Retina (tissue), 1 donor: ENCODE data around the gene PRKACA.
"Not testable (repeated sequence)": the region's sequence is repeated elsewhere in the genome, so short reads cannot be mapped to it uniquely, and the experiment has no call there.

Source experiments
- DNase-seq: peaks from one replicate; pipeline ENCODE4 v3.0.0-alpha.2; 2016

The PRKACA gene

DNA sequence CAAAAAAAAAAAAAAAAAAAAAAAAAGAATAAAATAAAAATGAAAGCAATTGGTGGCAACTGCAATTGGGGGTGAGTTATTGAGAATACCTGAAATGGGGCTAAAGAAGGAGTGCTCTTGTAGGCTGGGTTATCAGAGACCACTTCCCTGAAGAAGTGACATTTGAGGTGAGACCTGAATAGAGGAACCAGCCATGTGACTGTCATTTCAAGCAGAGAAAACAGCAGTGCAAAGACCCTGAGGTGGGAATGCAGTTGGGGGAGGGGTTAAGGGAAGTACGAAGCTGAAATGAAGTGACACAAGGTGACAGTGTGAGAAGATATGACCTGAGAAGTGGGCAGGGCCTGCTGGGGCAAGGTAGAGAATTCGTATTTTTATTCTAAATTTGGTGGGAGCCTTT, 51.4 kb downstream of the PRKACA start:
- no peak for DNase-seq

DNA sequence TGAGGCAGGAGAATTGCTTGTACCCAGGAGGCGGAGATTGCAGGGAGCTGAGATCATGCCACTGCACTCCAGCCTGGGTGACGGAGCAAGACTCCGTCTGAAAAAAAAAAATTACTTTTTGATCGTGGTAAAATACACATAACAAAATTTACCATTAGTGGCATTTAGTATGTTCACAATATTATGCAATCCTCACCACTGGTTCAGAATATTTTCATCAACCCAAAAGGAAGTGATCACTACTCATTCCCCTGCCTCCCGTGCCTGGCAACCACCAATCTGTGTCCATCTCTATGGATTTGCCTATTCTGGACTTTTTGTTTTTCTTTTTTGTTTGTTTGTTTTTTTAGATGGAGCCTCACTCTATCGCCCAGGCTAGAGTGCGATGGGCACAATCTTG, 54.5 kb downstream of the PRKACA start:
- no peak for DNase-seq

DNA sequence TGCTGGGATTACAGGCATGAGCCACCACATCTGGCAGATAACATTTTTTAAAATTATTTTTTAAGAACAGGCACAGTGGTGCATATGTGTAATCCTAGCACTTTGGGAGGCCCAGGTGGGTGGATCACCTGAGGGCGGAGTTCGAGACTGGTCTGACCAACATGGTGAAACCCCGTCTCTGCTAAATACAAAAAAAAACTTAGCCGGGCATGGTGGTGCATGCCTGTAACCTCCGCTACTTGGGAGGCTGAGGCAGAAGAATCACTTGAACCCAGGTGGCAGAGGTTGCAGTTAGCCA, 55.1 kb downstream of the PRKACA start:
- DNase-seq, result no peak

DNA sequence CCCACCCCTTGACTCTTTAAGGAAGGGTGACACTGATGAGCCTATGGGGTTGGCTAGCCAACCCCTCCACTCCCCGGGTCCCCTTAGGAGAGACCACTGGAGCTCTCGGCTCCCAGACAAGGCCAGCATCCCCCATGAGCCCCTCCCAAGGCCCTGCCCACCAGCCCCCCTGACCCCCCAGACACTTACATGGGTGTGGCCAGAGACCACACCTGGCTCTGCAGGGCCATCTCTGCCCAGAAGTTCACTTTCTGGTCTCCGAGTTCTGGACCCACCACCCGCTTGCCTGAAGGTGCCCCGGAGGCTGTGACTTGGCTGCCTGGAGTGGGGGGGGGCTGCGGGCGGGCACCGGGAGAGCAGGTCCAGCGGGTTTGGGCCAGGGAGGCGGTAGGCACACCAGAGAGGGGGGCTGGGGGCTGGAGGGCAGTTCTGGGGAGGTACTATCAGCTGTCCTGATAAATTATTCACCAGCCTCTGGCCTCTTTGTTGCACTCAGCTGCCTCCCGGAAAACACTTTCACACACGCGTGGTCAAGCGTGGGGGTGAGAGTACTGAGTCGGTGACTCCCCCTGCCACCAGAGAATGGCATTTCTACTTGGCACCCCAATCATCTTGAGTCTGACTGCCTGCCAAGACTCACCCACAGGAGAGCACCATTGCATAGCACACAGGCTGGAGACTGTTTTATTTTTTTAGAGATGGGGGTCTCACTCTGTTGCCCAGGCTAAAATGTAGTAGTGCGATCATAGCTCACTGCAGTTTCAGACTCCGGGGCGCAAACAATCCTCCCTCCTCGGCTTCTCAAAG, 55.6 kb downstream of the PRKACA start, which contains the start of gene PALM3:
PALM3 (minus strand) TSS at position 326 of the 807 bp plus-strand sequence; CDS start at position 230, 96 bp downstream.
- no peak for DNase-seq

- DNase-seq, result no peak
Measured at GRCh38 chr19:14061081-14061749, 56.3 kb downstream of the PRKACA start.

DNA sequence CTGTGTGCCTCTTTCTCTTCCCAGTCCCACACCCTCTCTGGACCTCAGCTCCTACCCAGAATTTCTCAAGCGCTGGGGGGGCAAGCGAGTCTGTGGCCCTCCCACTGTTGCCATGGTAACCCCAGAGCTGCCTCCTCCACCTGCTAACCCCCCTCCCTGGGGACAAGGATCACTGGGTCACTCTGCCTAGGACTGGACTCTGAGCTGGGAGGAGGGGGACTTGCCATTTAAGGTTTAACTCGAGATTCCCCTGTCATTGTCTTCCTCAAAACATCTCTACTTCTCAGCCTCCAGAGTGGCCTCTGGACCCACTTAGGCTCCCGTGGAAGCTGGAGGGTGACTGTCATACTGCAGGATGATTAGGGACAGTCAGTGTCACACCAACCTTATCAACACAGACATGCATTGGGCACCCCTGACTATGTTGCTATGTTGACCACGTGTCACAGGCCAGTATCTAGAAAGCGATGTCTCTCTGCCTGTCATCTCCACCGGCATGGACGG, 57.9 kb downstream of the PRKACA start:
- DNase-seq, result no peak

DNA sequence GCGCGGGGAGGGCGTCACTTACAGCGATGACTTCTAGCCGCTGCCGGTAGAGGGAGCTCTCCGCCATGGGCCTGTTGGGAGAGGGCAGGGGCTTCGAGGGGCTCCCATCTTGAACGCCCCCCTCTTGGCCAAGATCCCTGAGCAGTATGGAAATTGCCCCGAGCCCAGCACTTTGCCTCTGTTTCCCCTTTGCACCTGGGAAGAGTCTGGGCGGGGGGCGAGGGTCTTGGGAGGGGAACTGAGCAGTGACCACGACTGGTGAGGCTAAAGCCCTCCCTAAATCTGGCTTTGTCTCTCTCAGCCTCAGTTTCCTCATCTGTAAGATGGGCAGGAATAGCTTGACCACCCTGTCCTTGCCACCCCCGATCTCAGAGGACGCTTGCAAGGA, 58.5 kb downstream of the PRKACA start:
- no peak for DNase-seq

- no peak for DNase-seq
Measured at GRCh38 chr19:14058182-14059092, 59.1 kb downstream of the PRKACA start.

DNA sequence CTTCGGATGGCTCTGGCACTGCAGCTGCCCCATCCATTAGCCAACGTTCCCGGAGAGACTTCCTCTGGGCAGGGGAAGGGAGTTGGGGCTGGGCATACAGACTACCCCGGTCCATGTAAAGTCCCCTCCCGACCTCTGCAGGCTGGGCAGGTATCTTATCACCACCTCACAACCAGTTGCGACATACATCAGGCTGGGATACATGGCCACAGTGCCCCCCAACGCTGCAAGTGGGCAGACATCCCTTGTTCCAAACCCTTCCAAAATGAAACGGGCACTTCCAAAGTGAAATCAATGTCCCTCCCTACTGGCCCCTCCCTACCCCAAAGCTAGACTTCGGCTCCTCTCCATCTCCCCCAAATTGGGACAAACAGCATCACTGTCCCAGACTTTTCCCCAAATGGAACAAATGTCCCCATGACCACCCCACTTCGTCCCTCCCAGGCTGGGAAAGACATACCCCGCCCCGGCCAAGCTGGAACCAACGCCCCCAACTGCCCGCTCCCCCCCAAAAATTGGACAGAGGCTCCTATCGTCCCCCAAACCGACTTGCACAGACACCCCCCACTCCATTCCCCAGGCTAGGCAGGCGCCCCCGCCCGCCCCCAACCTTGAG, 60.7 kb downstream of the PRKACA start:
- no peak for DNase-seq

DNA sequence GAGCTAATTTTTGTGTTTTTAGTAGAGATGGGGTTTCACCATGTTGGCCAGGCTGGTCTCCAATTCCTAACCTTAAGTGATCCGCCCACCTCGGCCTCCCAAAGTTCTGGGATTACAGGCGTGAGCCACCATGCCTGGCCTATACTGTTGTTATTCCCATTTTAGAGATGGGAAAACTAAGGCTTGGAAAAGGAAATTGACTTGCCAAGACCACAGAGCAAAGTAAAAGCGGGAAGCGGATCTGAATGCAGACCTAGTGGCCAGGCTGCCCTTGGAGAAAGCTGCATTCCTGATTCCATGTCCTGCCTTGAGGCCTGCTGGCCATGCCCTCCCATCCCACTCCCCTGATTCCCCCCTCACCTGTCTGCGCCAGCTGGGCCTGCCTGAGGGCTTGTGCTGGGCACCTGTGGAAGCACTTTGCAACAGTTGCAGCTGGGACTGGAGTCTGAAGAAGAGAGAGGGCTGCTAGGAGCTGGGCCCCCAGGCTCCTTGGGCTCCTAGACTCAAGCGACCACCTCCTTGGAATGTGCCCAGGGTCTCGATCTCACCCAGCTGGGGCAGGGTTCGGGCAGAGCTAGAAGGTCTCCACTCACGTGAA, 61.4 kb downstream of the PRKACA start:
- no peak for DNase-seq

DNA sequence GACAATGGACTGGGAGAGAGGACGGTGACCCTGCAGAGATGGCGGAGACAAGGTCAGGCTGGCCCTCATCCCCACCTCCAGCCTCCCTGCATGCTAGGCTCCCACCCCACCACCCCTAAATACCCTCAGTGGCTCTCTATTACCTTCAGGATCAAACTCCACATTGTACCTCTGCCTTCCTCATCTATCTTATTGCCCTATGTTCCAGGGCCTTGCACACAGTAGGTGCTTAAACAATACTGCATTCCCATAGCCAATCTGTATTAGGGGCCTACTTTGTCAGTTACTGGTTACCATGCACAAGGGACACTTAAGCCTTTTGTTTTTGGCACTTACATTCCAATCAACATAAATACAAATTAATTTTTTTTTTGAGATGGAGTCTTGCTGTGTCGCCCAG, 62.2 kb downstream of the PRKACA start:
- no peak for DNase-seq

GRCh38 chr19:14054721-14055120, 62.8 kb downstream of the PRKACA start:
- DNase-seq, result no peak

DNA sequence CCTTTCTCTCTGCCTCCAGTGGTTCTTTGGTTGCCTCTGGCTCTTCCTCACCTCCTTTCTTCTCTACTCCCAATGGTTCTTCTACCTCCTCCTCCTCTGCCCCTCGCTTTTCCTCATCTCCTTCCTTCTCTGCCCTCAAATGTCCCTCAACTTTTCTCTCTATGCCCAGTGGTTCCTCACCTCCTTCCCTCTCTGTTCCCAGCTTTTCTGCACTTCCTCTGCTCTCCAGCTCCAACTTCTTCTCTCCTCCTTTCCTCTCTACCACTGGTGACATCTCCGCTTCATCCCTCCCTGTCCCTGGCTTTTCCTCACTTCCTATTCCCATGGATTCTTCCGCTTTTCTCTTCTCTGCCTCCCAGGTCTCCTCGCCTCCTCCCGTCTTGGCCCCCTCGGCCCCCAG, 63.5 kb downstream of the PRKACA start:
- no peak for DNase-seq

DNA sequence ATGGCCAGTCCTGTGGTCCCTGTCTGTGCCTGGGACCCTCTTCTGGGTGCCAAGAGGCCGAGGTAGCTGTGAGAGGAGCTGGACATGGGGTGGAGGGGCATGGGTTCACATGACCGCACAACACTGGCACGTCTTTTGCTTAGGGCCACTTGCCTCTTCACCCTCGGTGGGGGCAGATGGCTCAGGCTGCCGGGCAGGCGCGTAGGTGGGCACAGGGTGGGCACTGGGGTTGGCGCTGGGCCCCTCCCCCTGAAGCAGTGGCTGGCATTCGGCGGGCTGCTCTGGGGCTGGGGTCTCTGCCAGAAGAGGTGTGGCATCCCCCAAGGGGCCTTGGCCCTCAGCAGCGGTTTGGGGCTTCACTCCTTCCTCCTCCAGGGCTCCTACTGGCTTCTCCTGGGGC, 64.1 kb downstream of the PRKACA start:
- no peak for DNase-seq

DNA sequence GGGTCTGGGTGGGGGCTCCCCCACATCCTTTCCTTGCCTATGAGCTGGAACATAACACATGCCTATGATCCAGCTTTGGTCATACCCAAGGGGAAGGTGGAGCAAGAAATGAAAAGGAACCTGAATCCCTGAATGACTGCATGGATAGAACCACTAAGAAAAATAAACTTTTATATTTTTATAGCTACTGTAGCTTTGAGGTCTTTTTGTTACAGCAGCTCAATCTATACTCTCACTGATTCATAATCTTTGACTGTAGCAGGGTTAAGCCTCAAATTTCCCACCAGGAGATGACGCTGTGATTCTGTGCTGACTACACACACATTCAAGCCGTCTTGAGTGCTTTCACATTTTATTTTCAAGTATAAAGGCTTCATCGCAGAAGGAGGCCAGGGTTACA, 64.5 kb downstream of the PRKACA start:
- DNase-seq, result no peak

DNA sequence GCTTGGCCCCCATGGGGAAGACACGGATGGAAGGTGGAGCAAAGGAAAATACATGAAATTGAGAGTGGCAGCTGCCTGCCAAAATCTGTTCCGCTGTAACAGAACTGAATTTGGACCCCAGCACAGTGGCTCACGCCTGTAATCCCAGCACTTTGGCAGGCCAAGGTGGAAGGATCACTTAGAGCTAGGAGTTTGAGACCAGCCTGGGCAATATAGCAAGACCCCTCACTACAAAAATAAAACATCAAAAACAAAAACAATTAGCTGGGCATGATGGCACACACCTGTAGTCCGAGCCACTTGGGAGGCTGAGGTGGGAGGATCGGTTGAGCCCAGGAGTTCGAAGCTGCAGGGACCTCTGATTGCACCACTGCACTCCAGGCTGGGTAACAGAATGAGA, 65.1 kb downstream of the PRKACA start:
- no peak for DNase-seq

DNA sequence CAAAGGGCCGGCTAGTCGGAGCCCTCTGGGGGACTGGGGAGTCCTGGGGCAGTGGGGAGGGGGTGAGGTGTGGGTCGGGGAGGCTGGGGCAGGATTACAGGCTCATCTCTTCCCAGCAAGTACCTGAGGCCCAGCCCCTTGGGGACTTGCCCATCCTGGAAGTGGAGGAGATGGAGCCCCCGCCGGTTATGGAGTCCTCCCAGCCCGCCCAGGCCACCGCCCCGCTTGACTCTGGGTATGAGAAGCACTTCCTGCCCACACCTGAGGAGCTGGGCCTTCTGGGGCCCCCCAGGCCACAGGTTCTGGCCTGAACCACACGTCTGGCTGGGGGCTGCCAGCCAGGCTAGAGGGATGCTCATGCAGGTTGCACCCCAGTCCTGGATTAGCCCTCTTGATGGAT, 65.6 kb downstream of the PRKACA start:
- DNase-seq, result no peak

DNA sequence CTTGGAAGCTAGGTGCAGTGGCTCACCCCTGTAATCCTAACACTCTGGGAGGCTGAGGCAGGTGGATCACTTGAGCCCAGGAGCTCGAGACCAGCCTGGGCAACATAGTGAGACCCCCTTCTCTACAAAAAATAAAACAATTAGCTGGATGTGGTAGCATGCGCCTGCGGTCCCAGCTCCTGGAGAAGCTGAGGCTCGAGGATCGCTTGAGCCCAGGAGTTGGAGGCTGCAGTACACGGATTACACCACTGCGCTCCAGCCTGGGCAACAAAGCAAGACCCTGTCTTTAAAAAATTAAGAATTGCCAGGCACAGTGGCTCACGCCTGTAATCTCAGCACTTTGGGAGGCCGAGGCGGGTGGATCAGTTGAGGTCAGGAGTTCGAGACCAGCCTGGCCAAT, 66.6 kb downstream of the PRKACA start:
- DNase-seq, result not testable (repeated sequence)

DNA sequence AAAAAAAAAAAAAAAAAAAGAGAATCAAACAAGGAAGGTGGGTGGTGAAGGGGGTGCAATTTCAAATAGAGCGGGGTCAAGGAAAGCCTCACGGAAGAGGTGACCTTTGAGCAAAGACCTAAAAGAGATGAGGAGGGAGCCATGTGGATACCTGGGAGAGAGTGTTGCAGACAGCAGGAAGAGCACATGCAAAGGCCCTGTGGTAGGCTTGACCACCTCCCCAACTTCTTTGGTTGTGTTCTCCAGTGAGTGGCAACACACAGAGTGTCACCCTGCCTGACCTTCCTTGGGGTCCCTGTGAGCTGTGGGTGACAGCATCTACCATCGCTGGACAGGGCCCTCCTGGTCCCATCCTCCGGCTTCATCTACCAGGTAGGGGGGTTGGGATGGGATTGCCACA, 67.0 kb downstream of the PRKACA start:
- no peak for DNase-seq

- no peak for DNase-seq
Measured at GRCh38 chr19:14048443-14049153, 69.0 kb downstream of the PRKACA start.

- not testable (repeated sequence) for DNase-seq
Measured at GRCh38 chr19:14047866-14048265, 69.7 kb downstream of the PRKACA start.
